AG08396 (cell line): ENCODE measurements around the gene CANX.

Source experiments
- DNase-seq: peaks from one replicate; pipeline ENCODE4 v3.0.0; 2012; ENCODE audit warnings: low spot score, mixed read lengths

The CANX gene

GRCh38 chr5:179774442-179774841 is 75.7 kb downstream of the CANX start:
- no peak for DNase-seq

GRCh38 chr5:179776411-179776938 is 77.7 kb downstream of the CANX start:
- DNase-seq = no peak

- DNase-seq = no peak
These were observed 78.7 kb downstream of the CANX start for GRCh38 chr5:179777456-179777855.

GRCh38 chr5:179777909-179778308 is 79.1 kb downstream of the CANX start:
- DNase-seq = no peak

- DNase-seq = no peak
These were observed 79.8 kb downstream of the CANX start for GRCh38 chr5:179778591-179778990.

- no peak for DNase-seq
These were observed 81.1 kb downstream of the CANX start for GRCh38 chr5:179779826-179780225.

- no peak for DNase-seq
These were observed 81.6 kb downstream of the CANX start for GRCh38 chr5:179780362-179780761.
